Activated T-cell treated with anti-CD3 and anti-CD28 coated beads for 48 hours (primary cell): Measurements from ENCODE around the gene RLN1.
"Not testable (repeated sequence)": the region's sequence is repeated elsewhere in the genome, so short reads cannot be mapped to it uniquely, and the experiment has no call there.

ENCODE experiments used
- DNase-seq: peaks from one replicate; pipeline ENCODE4 v3.0.0-alpha.2; 2020; ENCODE audit warnings: low read depth

Gene RLN1

GRCh38 chr9:5321601-5322000 is 18.1 kb downstream of the RLN1 start:
- DNase-seq: not testable (repeated sequence)

GRCh38 chr9:5321058-5321457 is 18.6 kb downstream of the RLN1 start:
- no peak for DNase-seq

GRCh38 chr9:5316406-5316805 is 23.3 kb downstream of the RLN1 start:
- not testable (repeated sequence) for DNase-seq

- no peak for DNase-seq
Observed at GRCh38 chr9:5315187-5315923, 24.3 kb downstream of the RLN1 start.

- no peak for DNase-seq
Observed at GRCh38 chr9:5310851-5311250, 28.8 kb downstream of the RLN1 start.

- no peak for DNase-seq
Observed at GRCh38 chr9:5305741-5306140, 33.9 kb downstream of the RLN1 start.

GRCh38 chr9:5303840-5304795 is 35.6 kb downstream of the RLN1 start, which contains the start of gene RLN2:
Gene RLN2 (minus strand): TSS chr9:5304716. CDS start chr9:5304580, 136 bp downstream.
- not testable (repeated sequence) for DNase-seq

GRCh38 chr9:5301544-5301943 is 38.1 kb downstream of the RLN1 start:
- no peak for DNase-seq

GRCh38 chr9:5292141-5292540 is 47.5 kb downstream of the RLN1 start:
- DNase-seq: no peak

GRCh38 chr9:5288591-5288990 is 51.1 kb downstream of the RLN1 start:
- DNase-seq: no peak

GRCh38 chr9:5286262-5286661 is 53.4 kb downstream of the RLN1 start:
- DNase-seq: no peak
